Natural killer cell (primary cell): ENCODE measurements around the gene TIMP3. TPM values are rescaled to one million over a fixed set of nuclear protein-coding genes. Genes with fewer than 3 reads are reported as not detected.

ENCODE experiments used
- ATAC-seq, 3 donors: fragments of 150-1000 bp in 2 of 3; fragments of 200-7000 bp in 1 of 3; cut with Tn5 transposase; 1 replicate in 1 of 3; 2 replicates in 2 of 3; pipeline ENCODE4 v1.10.0; 2021; ENCODE audit warnings: mild to moderate bottlenecking in 2 of 3, moderate library complexity in 2 of 3
- DNase-seq, 2 donors: peaks; one replicate each; pipeline versions ENCODE4 v3.0.0 to v3.0.0-alpha.2; 2013 to 2021; ENCODE audit warnings: mixed read lengths in 1 of 2
- H3K27ac ChIP-seq: one replicate; pipeline ENCODE4 v1.5.1; 2013; ENCODE audit warnings: mild to moderate bottlenecking, low read length
- H3K27me3 ChIP-seq: one replicate; pipeline ENCODE4 v1.6.1; 2013; ENCODE audit warnings: low read length; ENCODE audit not compliant: control insufficient read depth, insufficient read depth
- H3K36me3 ChIP-seq: one replicate; pipeline ENCODE4 v1.6.1; 2013; ENCODE audit warnings: low read length; ENCODE audit not compliant: control insufficient read depth, insufficient read depth
- H3K4me1 ChIP-seq: one replicate; pipeline ENCODE4 v1.6.1; 2013; ENCODE audit warnings: low read length; ENCODE audit not compliant: control insufficient read depth, insufficient read depth
- H3K4me3 ChIP-seq: one replicate; pipeline ENCODE4 v1.5.1; 2013; ENCODE audit warnings: low read length
- H3K9me3 ChIP-seq: one replicate; pipeline ENCODE4 v1.6.1; 2013; ENCODE audit warnings: low read length; ENCODE audit not compliant: control insufficient read depth, insufficient read depth
- H3K27ac Mint-ChIP-seq, 2 donors: one replicate each; pipeline ENCODE4 v1.8.0; 2022; ENCODE audit warnings: mild to moderate bottlenecking in 2 of 2, mixed read lengths in 2 of 2, moderate library complexity in 1 of 2
- H3K27me3 Mint-ChIP-seq, 2 donors: one replicate each; pipeline ENCODE4 v1.8.0; 2022; ENCODE audit warnings: low read depth in 2 of 2, mixed read lengths in 2 of 2
- H3K36me3 Mint-ChIP-seq: one replicate; pipeline ENCODE4 v1.8.0; 2022; ENCODE audit warnings: mixed read lengths
- H3K4me1 Mint-ChIP-seq, 2 donors: one replicate each; pipeline ENCODE4 v1.8.0; 2022; ENCODE audit warnings: mixed read lengths in 2 of 2
- H3K4me3 Mint-ChIP-seq: one replicate; pipeline ENCODE4 v1.8.0; 2022; ENCODE audit warnings: mild to moderate bottlenecking, moderate library complexity, mixed read lengths
- H3K9me3 Mint-ChIP-seq, 2 donors: one replicate each; pipeline ENCODE4 v1.8.0; 2022; ENCODE audit warnings: mixed read lengths in 2 of 2
- CTCF ChIP-seq: fragments of 200-600 bp; IDR thresholded peaks from one replicate; pipeline ENCODE4 v1.8.0; 2022; ENCODE audit warnings: antibody characterized with exemption
- WGBS: methylation state at CpG from one replicate; pipeline ENCODE4 v1.1.7; 2013; ENCODE audit warnings: missing lambda C conversion rate; ENCODE audit not compliant: insufficient coverage; 5-methylcytosine and 5-hydroxymethylcytosine counted together
- intact Hi-C: fragments of 100-400 bp; cut with micrococcal nuclease; formaldehyde crosslinking; loops from one replicate; pipeline ENCODE4 v1.14.2; 2022
- total RNA-seq, 4 donors: library from RNA; stranded (reverse); fragments of 120-200 nt in 1 of 4; gene quantifications; one replicate each; pipeline versions ENCODE4 v1.2.3 to v1.2.4, GENCODE V29; 2013 to 2022

The TIMP3 gene
- total RNA-seq, 3 donors from 2014 or later (not counting 1 experiment from before 2014, with no cell fraction given), result 0.12 TPM; not detected in 2

DNA sequence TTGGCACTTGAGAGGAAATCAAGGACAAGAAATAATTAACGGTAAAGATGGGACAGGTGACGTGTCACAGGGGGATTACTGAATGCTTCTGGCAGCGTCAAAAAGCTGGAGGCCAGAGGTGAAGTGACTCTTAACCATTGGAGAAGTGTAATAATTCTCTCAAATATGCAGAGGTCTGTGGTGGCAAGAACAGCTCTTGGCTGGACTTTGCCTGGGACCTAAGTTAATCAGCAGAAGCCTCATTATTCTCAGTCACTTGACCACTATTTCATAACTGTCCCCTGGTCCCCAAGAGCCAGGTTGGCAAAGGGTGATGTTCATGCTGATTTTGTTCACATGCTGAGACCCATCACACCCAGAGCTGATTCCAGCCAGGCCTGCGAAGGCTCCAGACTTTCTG lies 72.9 kb downstream of the TIMP3 start:
- Histone ChIP-seq H3K27me3 (no peaks in the 10 kb centered on the region), H3K9me3 (no peaks in the 10 kb centered on the region), H3K36me3 (no peaks in the 10 kb centered on the region), H3K4me3 (no peak overlapping the region), H3K4me1 (no peaks in the 10 kb centered on the region), H3K27ac (no peak overlapping the region)
- H3K27me3 Mint-ChIP-seq, result peaks cover 9 to 12% of the 10 kb centered on the region in 2 donors
- TF ChIP-seq CTCF, result no peak
- H3K4me3 Mint-ChIP-seq, result no peak overlapping the region
- DNase-seq (no peak), ATAC-seq (no peak)
- WGBS, result 86% methylated on average over 4 of the region's 4 CpGs
- H3K27ac Mint-ChIP-seq, result no peak overlapping the region
- intact Hi-C loops, result no loop called here
- H3K4me1 Mint-ChIP-seq, result no peaks in the 10 kb centered on the region
- H3K9me3 Mint-ChIP-seq, result no peaks in the 10 kb centered on the region
- no peaks in the 10 kb centered on the region for H3K36me3 Mint-ChIP-seq

DNA sequence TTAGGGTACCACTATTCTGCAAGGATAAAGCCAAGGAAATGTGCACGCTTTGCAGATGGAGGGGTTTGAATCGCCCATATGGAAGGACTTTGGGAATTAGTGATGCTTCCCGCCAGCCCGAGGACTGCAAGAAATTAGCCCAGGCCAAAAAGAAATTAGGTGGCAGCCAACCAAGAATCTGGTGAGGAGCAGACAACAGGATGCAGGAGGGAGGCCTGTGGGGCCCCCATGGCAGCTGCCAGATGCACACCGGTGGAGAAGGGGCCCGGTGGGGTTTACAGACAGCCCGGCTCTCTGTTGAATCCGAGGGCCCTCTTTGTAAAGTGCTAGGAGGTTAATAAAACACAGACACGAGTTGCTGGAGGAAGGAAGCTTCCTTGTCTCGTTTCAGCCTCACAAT lies 73.5 kb downstream of the TIMP3 start:
- 33% methylated on average over 10 of the region's 10 CpGs for WGBS
- no peaks in the 10 kb centered on the region for H3K36me3 Mint-ChIP-seq
- Histone ChIP-seq H3K4me1 (no peaks in the 10 kb centered on the region), H3K4me3 (no peak overlapping the region), H3K9me3 (no peaks in the 10 kb centered on the region), H3K27ac (no peak overlapping the region), H3K36me3 (no peaks in the 10 kb centered on the region), H3K27me3 (no peaks in the 10 kb centered on the region)
- no peak for DNase-seq
- intact Hi-C loops, result no loop called here
- H3K4me1 Mint-ChIP-seq, result no peaks in the 10 kb centered on the region
- no peak for ATAC-seq
- H3K27ac Mint-ChIP-seq, result no peak overlapping the region
- TF ChIP-seq CTCF, result no peak
- no peaks in the 10 kb centered on the region for H3K9me3 Mint-ChIP-seq
- H3K27me3 Mint-ChIP-seq, result peaks cover 15% of the 10 kb centered on the region in 2 donors
- H3K4me3 Mint-ChIP-seq, result no peak overlapping the region

GRCh38 chr22:32876516-32876915 lies 75.0 kb downstream of the TIMP3 start:
- H3K4me3 ChIP-seq, result no peak overlapping the region
- WGBS, result 100% methylated on average over 1 of the region's 2 CpGs
- TF ChIP-seq CTCF, result no peak
- ATAC-seq (no peak), DNase-seq (no peak)
- peaks cover 2% of the 10 kb centered on the region for H3K27me3 ChIP-seq
- H3K9me3 ChIP-seq, result no peaks in the 10 kb centered on the region
- intact Hi-C loops, result no loop called here
- no peaks in the 10 kb centered on the region for H3K4me1 ChIP-seq
- no peaks in the 10 kb centered on the region for H3K4me1 Mint-ChIP-seq
- H3K4me3 Mint-ChIP-seq, result no peak overlapping the region
- no peaks in the 10 kb centered on the region for H3K36me3 Mint-ChIP-seq
- no peak overlapping the region for H3K27ac ChIP-seq
- H3K27ac Mint-ChIP-seq, result no peak overlapping the region
- H3K36me3 ChIP-seq, result no peaks in the 10 kb centered on the region
- H3K27me3 Mint-ChIP-seq, result peaks cover 25 to 29% of the 10 kb centered on the region in 2 donors
- H3K9me3 Mint-ChIP-seq, result no peaks in the 10 kb centered on the region

DNA sequence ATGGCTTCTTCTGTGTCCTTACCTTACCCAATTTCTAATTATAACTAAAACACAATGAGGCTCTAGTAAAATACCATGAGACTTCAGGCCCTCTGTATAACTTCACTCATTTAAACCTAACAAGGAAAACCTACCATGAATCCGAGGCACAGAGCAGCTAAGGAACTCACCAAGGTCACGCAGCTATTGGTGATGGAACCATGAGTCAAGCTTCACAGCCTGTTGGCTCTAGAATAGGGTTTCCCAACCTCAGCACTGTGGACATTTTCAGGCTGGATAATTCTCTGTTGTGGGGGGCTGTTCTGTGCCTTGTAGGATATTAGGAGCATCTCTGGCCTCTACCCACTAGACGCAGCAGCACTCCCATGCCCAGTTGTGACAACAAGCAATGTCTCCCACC lies 75.7 kb downstream of the TIMP3 start:
- Mint-ChIP-seq H3K36me3 (no peaks in the 10 kb centered on the region), H3K4me1 (no peaks in the 10 kb centered on the region)

More for the DNA sequence above, 75.7 kb downstream of the TIMP3 start:
- H3K9me3 Mint-ChIP-seq, result no peaks in the 10 kb centered on the region
- Histone ChIP-seq H3K36me3 (no peaks in the 10 kb centered on the region), H3K27me3 (peaks cover 2% of the 10 kb centered on the region), H3K9me3 (no peaks in the 10 kb centered on the region), H3K4me1 (no peaks in the 10 kb centered on the region), H3K27ac (no peak overlapping the region), H3K4me3 (no peak overlapping the region)
- H3K4me3 Mint-ChIP-seq, result no peak overlapping the region
- WGBS, result 86% methylated on average over 3 of the region's 3 CpGs
- ATAC-seq, result no peak
- intact Hi-C loops, result no loop called here
- no peak for DNase-seq
- peaks cover 25 to 26% of the 10 kb centered on the region in 2 donors for H3K27me3 Mint-ChIP-seq
- no peak for TF ChIP-seq CTCF
- H3K27ac Mint-ChIP-seq, result no peak overlapping the region
